ENCODE results near the gene CDH2.

CDH2 gene

GRCh38 chr18:28198620-28199019 lies 21.7 kb upstream of the CDH2 start:
- TF ChIP-seq CTCF (IDR thresholded peaks at IDR 0.05; ENCODE audit: insufficient read depth, low read depth, low read length, missing control alignments) = no peak
- H3K4me3 ChIP-seq (ENCODE audit: low read depth, low read length) = no peak overlapping the region
- DNase-seq (ENCODE audit: low read depth) = no peak

GRCh38 chr18:28193177-28193778 lies 16.3 kb upstream of the CDH2 start:
- no peak for DNase-seq (ENCODE audit: low read depth)
- no peak for TF ChIP-seq CTCF (IDR thresholded peaks at IDR 0.05; ENCODE audit: insufficient read depth, low read depth, low read length, missing control alignments)

GRCh38 chr18:28189400-28190239 lies 12.7 kb upstream of the CDH2 start:
- no peak overlapping the region for H3K4me3 ChIP-seq (ENCODE audit: low read depth, low read length)
- DNase-seq (ENCODE audit: low read depth) = peak; percentile 65
- TF ChIP-seq CTCF (IDR thresholded peaks at IDR 0.05; ENCODE audit: insufficient read depth, low read depth, low read length, missing control alignments) = peak; percentile 63

More at GRCh38 chr18:28193177-28193778, 16.3 kb upstream of the CDH2 start:
- H3K4me3 ChIP-seq (ENCODE audit: low read depth, low read length) = no peak overlapping the region

GRCh38 chr18:28185121-28185520 lies 8.2 kb upstream of the CDH2 start:
- DNase-seq (ENCODE audit: low read depth) = no peak
- H3K4me3 ChIP-seq (ENCODE audit: low read depth, low read length) = no peak overlapping the region
- TF ChIP-seq CTCF (IDR thresholded peaks at IDR 0.05; ENCODE audit: insufficient read depth, low read depth, low read length, missing control alignments) = no peak

GRCh38 chr18:28183418-28184078 lies 6.6 kb upstream of the CDH2 start:
- H3K4me3 ChIP-seq (ENCODE audit: low read depth, low read length) = no peak overlapping the region
- TF ChIP-seq CTCF (IDR thresholded peaks at IDR 0.05; ENCODE audit: insufficient read depth, low read depth, low read length, missing control alignments) = no peak
- no peak for DNase-seq (ENCODE audit: low read depth)

GRCh38 chr18:28181616-28182015 lies 4.7 kb upstream of the CDH2 start:
- no peak for DNase-seq (ENCODE audit: low read depth)
- no peak for TF ChIP-seq CTCF (IDR thresholded peaks at IDR 0.05; ENCODE audit: insufficient read depth, low read depth, low read length, missing control alignments)
- no peak overlapping the region for H3K4me3 ChIP-seq (ENCODE audit: low read depth, low read length)
